IPS-NIHi7 (cell line): ENCODE data around the gene NCKAP5.

Source experiments
- DNase-seq: peaks from one replicate; pipeline ENCODE4 v3.0.0; 2012; ENCODE audit warnings: mixed read lengths; ENCODE audit errors: extremely low spot score

Gene NCKAP5

DNA sequence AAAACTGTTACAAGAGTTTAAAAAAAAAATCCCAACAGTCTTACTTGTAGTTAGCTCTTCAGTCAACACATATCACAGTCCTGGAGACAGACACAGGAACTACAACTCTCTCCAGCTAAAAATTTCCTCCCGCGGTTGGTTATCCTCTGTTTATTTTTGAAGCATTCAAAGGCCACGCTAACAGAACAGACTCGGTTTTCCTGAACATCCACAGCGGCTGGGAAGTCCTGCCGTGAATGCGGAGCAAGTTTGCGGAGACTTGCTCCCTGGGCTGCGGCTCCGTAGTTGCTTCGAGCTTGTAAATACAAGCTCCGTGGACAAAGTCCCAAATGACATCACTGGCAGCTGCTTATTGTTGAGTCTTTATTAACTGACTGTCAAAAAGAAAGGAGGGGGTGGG is at the start of gene NCKAP5:
Gene NCKAP5 (minus strand): TSS at position 292 of the 400 bp plus-strand sequence. CDS start 50,937 bp downstream, outside the sequence.
- no peak for DNase-seq

DNA sequence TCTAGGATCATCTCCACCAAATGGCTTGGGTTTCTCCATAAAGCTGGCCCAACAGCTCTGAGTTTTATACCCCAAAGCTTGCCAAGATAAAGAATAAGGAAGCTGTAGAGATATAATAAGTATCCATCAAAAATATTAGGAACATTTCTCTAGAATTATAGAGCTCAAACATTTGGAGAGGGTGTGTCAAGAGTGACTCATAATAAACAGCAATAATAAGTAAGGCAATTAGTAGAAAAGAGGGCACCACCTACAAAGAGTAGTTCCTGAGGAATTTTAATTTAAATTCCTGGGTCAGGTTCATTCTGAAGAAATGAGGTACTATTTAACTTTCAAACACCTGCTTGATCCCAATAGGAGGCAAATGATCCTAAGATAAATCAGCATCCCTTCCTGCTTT is 41.4 kb upstream of the NCKAP5 start:
- DNase-seq, result no peak

DNA sequence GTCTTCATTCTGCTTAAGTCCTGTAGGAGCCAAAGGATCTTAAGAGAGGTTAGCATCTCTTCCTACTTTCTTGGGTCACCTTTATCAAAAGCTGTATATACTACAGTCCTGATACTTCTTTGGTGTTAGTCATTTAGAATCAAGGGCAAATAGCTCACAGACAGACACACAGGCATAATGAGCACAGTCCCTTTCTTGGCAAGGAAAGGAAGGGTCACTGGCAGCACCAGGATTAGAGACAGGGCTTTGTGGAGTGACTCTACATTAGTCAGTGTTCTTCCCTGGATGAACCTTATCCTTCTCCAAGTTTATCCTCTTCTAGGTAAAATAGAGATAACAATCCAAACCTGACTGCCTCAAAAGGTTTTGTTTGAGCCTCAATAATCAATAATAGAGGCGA is 40.0 kb upstream of the NCKAP5 start:
- DNase-seq, result no peak

DNA sequence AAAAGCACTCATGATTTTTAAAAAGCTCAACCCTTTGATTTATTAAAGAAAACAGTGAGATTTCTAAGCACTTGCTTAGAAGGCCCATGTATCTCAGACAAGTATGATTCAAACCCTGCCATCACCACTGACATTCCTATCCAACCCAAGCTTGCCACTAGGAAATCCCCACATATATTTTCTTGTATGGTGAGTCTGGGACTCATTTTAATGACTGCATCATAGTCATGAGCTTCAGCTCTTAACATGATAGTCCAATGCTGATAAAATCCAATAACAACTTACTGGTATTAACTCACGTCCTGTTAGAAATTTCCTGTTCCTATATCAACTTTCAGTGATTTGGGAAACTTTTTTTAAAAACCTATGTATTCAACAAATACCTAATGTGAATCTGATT is 39.4 kb upstream of the NCKAP5 start:
- DNase-seq, result no peak

DNA sequence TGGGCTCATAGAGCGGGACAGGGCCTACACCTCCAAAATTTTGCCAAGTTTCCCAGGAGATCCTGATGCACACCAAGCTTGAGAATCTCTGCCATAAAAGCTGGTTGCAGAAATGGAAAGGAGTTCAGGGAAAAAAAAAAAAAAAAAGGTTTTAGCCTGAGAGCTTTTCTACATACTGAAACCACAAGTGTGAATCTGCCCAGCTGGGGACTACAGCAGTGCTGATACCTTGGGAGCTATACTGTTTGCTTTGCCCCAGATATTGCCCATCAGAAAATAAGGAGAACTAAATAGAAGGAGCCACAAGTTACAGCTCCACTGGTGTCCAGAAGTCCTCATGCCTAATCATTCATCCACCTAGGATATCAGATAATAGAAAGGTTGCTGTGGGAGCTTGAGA is 38.4 kb upstream of the NCKAP5 start:
- DNase-seq, result no peak

DNA sequence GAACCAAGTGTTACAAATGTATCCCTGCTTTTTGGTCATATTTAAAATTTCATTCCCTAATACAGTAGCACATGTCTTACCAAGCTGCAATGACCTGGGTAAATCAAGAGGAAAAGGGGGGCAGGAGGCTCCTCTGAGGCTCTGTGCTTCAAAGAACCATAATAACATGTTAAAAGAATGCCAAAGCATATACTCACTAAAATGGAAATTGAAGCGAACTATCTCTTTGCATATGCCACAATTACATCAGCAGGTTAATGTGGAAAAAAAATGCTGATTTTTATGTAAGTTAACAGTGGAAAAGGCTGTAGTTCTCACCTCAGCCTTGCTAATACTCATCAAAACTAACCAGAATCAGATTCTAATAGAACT is 37.5 kb upstream of the NCKAP5 start:
- no peak for DNase-seq

DNA sequence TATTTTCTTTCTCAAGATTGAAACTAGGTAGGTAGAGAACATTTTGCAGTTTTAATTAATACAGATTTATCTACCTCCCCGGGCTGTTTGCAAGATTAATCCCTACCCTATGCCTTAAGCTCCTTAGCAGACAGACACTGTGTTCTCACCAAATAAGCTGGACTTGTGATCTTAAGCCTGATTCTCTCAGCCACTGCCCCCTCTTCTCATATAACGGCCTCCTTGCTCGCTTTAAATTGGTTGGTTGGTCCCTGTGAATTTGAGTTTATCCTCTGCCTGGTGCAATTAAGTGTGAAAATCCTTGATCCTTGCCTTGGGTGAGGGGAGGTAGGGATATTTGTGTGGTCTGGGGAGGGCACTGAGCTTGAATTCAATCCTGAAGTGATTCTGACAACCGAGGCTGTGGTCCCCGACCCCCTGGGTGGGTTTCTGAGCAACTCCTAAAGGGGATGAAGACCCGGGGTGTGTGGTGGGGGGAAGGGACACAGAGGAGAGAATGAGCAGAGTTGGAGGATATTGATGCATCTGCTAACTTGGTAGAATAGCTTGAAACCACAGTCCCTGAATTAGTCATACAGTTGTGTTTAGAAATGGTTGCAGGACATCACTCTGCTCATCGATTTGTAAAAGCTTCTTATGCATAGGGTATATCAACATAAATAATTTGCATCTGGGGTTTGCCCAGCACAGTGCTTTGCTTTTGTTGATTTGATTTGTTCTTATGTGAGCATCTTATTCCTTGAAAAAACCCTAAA is 36.9 kb upstream of the NCKAP5 start:
- no peak for DNase-seq

DNA sequence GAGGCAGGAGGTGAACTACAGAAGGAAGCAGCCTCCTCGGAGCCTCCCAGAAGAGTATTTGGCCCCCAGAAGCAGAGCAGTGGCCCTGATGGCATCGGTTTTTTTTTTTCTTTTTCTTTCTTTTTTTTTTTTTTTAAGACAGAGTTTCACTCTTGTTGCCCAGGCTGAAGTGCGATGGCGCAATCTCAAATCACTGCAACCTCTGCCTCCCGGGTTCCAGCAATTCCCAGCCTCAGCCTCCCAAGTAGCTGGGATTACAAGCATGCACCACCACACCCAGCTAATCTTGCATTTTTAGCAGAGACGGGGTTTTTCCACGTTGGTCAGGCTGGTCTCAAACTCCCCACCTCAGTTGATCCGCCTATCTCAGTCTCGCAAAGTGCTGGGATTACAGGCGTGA is 34.8 kb upstream of the NCKAP5 start:
- no peak for DNase-seq

DNA sequence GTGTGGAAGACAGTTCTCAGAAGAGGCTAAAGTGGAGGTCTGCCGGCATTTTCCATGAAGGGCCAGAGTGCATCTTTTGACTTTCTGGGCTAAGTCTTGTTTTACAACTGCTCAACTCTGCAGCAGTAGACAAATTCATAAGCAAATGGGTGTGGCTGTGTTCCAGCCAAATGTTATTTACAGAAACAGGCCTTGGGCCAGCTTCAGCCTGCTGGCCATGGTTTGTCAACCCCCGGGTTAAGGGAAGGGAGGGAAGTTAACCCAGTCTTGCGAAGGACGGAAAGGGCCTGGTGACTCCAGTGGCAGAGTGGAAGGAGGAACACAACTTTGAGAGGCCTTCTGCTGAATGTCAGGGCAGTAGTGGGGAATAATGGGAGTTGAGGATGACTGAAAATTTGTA is 34.3 kb upstream of the NCKAP5 start:
- no peak for DNase-seq

DNA sequence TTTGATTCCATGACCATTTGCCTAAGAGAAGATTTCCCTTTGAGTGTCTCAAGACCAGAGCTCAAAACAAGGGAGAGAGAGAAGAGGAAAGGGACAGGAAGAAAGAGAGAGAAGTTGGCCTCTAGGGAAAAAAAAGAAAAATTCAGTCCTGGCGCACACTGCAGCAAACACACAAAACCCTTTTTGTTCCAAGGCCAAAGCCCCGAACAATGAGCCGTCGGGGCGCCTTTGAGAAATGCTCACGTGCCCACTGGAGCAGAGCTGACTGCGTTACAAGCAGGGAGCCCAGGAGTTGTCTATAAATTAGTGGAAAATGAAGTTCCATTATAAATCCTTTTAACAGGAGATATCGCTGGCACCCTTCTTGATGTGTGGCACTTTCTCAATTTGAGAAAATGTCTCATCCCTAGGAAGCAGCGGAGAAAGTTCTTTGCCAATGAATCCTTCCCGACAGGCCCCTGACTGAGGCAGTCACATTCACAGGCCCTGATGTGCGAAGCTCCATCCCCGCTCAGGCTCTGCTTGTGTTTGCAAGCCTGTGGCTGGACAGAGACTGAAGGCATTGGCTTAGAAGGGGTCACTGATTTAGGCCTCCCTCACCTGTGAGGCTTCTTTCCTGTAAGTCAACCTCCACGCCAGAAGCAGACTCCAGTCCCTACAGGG is 32.1 kb upstream of the NCKAP5 start:
- DNase-seq, result no peak

DNA sequence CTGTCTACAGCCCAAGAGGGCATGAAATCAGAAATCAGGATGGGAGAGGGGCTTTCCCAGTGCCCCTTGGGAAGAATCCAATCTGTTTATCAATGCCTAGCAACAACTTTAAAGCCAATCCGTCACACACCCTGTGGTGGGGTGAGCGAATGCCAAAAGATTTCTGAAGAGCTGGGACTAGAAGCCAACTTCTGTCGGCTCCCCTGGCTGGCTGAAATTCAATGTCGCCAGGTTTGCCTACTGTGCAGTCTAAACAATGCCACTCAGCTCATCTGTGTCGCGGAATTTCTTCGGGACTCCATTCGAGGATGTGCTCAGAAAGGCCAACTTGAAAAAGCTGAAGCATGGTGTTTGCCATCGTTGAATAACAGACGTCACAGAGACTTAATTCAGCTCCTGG is 31.5 kb upstream of the NCKAP5 start:
- no peak for DNase-seq

DNA sequence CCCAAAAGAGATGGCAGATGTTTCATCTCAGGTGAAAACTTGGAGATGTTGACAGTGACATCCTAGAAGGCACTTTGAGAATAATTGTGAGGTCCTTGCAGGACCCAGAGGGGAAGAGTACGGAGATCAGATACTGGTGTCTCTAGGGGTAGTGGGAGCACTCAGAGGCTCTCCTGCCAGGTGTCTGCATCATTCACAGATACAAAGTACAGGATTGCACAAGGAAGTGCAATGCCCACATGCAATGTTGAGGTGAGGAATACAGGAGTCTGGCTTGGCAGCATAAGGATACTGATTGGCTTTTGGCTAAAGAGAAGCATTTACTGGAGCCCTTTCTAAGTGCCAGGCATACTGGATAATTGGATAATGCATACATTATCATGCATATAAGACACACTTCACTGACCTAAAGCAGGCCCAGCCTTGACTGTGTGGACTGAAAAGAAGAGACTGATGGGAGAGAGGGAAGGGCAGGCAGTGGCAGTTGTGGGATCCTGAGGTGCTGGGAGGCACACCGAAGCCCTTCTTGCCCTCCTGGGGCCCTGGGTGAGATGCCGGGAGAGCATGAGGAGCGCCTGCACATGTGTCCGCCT is 31.0 kb upstream of the NCKAP5 start:
- DNase-seq, result no peak

DNA sequence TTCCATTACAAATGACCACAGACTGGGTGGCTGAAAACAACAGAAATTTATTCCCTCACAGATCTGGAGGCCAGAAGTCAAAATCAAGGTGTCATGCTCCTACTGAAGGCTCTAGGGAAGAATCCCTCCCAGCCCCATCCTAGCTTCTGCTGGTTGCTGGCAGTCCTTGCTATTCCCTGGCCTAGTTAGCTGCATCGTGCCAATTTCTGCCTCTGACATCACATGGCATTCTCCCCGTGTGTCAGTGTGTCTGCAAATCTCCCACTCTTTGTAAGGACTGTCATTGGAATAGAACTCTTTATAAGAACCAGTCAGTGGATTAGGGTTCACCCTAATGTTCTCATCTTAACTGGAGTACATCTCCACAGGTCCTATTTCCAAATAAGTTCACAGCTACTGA is 30.5 kb upstream of the NCKAP5 start:
- no peak for DNase-seq

DNA sequence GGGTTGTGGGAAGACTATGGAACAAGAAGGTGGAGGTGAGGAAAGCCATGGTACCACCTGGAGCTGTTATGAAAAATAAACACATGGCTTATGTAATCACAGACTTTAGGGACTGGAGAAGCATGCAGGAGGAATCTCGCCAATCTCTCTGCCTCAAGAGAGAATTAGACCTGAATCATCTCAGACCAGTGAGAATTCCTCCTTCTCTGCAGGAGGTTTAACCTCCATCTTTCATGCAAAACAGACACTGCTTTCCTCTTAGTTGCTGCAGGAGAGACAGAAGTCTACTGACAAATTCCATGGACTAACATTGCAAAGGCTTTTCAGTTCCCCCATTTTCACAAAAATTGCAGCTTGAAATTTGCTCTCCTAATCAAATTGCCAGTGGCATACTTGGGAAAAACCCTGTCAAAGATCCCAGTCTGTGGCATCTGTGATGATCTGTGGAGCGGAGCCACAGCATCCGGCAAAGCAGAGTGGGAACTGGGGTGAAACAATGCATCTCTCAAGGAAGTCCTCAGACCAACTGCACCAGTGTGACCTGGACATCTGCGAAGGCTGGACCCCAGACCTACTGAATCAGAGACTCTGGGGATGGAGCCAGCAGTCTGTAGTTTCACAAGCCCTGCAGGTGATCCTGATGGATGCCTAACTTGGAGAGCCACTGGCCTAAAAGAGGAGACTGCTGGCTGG is 28.6 kb upstream of the NCKAP5 start:
- DNase-seq, result no peak

DNA sequence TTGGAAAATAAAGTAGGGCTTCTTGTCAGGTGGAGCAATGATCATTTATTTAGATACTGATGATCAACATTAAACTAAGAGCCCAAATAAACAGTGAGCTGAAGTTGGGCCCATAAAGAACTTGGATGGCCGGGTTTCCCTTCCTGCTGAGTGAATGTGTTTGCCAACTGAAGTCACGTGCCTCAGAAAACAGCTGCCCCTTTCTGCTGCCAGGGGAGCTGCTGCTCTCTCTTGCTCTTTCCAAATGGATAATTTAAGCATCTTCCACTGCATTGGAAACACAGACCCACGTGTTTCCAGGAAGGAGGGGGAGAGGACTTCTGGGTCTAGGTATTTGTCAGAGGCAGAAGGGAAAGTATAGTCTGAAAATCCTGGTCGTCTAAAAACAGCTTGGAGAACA is 22.9 kb upstream of the NCKAP5 start:
- DNase-seq, result no peak

DNA sequence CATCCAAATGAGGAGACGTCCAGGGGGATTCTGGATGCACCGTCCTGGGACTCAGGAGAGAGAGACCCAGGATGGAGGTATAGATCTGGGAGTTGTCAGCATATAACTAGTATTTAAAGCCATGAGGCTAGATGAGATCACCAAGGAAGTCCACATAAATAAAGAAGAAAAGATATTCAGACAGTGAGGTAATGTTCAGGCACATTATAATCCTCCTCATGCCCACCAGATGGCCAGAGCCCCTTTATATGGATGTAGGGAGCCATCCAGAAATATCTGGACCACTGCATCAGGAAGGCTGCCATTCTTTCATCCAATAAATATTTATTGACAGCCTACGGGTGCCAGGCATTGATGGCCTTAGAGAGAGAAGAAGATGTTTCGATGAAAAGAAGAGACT is 21.2 kb upstream of the NCKAP5 start:
- no peak for DNase-seq

DNA sequence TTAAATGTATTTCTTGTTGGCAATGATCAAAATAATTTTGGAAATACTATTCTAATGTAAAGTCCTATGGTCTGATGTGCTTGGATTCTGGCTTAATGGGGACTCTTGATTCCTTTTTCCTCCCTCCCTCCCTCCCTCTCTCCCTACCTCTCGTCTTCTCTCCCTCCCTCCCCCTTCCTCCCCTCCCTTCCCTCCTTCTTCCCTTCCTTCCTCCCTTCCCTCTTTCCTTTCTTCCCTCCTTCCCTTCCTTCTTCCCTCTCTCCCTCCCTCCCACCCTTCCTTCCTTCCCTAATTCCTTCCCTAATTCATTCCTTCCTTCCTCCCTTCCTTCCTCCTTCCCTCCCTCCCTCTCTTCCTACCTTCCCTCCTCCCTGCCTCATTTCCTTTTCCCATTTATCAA is 19.9 kb upstream of the NCKAP5 start:
- DNase-seq, result no peak

DNA sequence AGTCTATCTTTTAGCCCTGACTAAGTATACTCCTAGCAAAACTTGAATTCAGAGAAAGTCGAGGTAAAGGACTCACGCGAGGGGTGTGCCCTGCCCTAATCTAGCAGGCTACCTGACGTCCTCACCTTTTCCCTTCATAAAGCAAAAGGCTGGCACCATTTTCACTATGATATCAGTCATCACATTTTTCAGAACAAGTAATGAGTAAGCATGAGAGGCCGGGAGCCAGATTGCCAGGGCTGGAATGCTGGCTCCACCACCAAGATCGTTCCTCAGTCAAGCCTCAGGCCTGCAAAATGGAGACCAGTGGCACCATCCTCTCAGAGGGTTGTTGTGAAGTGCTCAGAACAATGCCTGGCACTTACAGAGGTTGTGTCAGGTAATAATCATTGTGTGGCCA is 18.7 kb upstream of the NCKAP5 start:
- DNase-seq, result no peak

DNA sequence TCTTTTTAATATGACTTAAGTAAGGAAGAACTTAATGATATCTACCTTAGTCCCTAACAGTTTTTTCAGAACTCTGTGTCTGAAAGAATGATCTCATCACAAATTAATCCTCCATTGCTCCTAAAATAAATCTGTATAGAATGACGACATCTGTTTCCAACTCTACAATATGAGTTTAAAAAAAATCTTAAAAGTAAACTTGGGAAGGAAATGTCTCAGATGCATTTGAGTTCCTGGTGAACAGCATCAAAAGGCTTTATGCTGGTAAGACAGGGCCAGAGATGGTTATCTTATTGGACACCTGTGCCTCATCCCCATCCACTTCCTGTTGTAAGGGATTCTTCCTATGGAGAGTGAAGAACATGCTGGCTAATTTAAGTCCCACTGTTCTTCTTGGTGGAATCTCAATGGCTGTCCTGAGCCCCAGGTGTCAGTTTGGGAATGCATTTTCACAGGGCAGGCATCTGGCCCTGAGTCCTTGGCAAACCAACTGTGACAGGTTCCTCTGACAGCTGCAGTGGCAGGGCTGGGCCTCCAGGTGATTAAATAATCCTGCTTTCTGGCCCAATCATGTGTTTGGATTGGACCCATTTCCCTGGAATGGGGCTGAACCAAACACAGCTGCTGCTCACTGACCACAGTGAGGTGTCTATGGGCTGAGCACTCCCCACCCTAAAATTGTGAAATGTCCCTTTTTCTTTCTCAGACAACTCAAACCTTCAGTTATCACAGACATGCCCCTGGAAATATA is 12.9 kb upstream of the NCKAP5 start:
- no peak for DNase-seq

DNA sequence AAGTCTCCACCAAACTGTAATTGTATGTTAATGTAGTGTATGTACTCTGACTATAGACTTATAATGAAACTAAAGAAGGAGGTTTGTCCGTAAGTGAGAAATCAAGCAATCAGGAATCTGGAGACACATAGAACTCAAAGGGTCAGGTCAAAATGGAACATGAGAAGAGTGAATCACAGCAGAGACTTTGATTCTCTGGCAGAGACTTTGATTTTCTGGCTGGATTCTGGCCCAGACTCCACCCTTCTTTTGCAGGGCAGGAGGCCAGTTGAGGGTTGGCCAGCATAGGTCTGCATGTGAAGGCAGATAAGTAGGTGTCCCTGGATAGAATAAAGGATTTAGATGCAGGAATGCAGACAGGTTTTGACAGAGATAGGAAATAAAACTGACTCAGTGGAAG is 11.0 kb upstream of the NCKAP5 start:
- no peak for DNase-seq

DNA sequence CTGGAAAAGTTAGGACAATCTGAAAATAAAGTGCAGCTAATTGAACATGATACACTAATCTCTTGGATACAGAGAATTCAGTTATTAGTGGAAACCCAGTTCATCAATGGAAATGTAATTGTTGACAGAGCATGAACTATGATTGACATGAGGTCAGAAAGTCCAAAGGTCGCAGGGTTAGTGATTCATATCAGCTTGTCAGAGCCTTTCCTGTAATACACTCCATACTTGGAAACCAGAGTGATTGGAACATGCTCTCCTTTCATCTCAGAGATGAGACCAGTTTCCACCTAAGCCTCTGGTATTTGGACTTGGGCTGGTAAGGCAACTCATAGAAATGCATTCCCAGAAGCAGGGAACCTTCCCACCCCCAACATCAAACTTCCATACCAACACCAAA is 8.5 kb upstream of the NCKAP5 start:
- no peak for DNase-seq

DNA sequence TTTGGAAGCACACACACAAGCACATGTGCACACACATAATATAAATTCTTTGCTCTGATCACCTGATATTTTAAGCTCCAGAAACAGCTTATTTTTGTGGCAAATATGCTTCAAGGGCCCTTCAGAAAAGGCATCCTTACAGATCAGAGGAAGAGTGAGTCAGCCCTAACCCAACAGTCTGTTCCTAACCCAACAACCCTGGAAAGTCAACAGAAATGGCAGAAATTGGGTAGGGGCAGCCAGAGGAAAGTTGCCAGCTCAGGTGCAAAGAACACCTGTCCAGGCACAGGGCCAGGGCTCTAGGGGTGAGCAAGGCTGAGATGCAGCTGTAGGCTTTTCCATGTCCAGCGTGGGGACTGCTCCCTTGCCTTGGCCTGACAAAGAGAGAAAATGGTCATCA is 6.4 kb upstream of the NCKAP5 start:
- DNase-seq, result no peak
